Measurements from ENCODE around the gene PRMT9.

DNA sequence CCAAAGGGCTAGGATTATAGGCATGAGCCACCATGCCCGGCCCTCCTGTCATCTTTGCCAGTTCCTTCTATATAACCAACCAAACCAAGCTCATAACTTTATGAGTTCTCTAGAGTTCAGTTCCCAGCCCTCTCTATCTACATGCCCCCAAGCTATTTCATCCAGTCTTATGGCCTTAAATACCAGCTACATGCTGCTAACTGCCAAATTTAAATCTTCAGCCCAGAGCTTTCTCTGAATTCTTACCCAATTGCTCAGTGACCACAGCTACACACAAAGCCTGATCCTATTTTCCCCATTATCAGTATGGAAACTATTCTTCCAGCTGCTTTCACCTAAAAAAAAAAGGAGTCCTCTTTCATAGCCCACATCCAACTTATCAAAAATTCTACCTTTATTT is 43.6 kb downstream of the PRMT9 start:
- TF ChIP-seq CTCF (IDR thresholded peaks at IDR 0.05 in 4 of 5, conservative IDR thresholded peaks at IDR 0.05 in 1 of 5) (no peak), POLR2A (IDR thresholded peaks at IDR 0.05) (no peak)
